Purkinje cell (primary cell): ENCODE measurements around the gene OR4Q3. TPM values are rescaled to one million over a fixed set of nuclear protein-coding genes. Genes with fewer than 3 reads are reported as not detected.

Experiments
- polyA plus RNA-seq: library from polyadenylated mRNA; unstranded; fragments of >200 nt; fragmentation: Nextera tagmentation; gene quantifications from 2 replicates; pipeline ENCODE4 v1.2.1, GENCODE V29; 2014

OR4Q3 gene
- not detected in 2 replicates for polyA plus RNA-seq

GRCh38 chr14:19743256-19743655 is at the start of gene OR4Q3:
Gene OR4Q3, plus strand, starts transcription at chr14:19743571.

GRCh38 chr14:19773204-19773603 is 29.8 kb downstream of the OR4Q3 start, which contains the start of gene OR4M1:
Gene OR4M1, plus strand, starts transcription at chr14:19773504. Its CDS starts 6,819 bp downstream, at chr14:19780323.

Other genes starting within 250 kb of the OR4Q3 start
- not detected in 2 replicates for gene OR11H2, start 29.7 kb upstream of the OR4Q3 start, polyA plus RNA-seq
- not detected in 2 replicates for gene OR4M1, start 29.9 kb downstream of the OR4Q3 start, polyA plus RNA-seq
- gene OR4N2, start 60.2 kb downstream of the OR4Q3 start, polyA plus RNA-seq: not detected in 2 replicates
- gene OR4K2, start 131.6 kb downstream of the OR4Q3 start, polyA plus RNA-seq: not detected in 2 replicates
- gene OR4K5, start 177.0 kb downstream of the OR4Q3 start, polyA plus RNA-seq: not detected in 2 replicates
- gene OR4K1, start 187.3 kb downstream of the OR4Q3 start, polyA plus RNA-seq: not detected in 2 replicates
- not detected in 2 replicates for gene OR4K15, start 232.0 kb downstream of the OR4Q3 start, polyA plus RNA-seq